Sigmoid colon (tissue), 7 donors: ENCODE measurements around the gene SLC5A12. TPM values are rescaled to one million over a fixed set of nuclear protein-coding genes. Genes with fewer than 3 reads are reported as not detected.

ENCODE experiments used
- DNase-seq: peaks from one replicate; pipeline ENCODE4 v3.0.0-alpha.2; 2019
- H3K27ac ChIP-seq, 4 donors: fragments of 200-600 bp; sonication (generic); one replicate each; pipeline ENCODE4 v1.5.1; 2016 to 2019; ENCODE audit warnings: mild to moderate bottlenecking in 1 of 4
- H3K27me3 ChIP-seq, 3 donors: fragments of 200-600 bp; sonication (generic); one replicate each; pipeline ENCODE4 v1.5.1; 2019; ENCODE audit warnings: mild to moderate bottlenecking in 1 of 3
- H3K36me3 ChIP-seq, 4 donors: fragments of 200-600 bp; sonication (generic); one replicate each; pipeline ENCODE4 v1.5.1; 2016 to 2019
- H3K4me1 ChIP-seq, 4 donors: fragments of 200-600 bp; sonication (generic); one replicate each; pipeline ENCODE4 v1.5.1; 2017 to 2019
- H3K4me3 ChIP-seq, 4 donors: fragments of 200-600 bp; sonication (generic); one replicate each; pipeline ENCODE4 v1.5.1; 2017 to 2019; ENCODE audit warnings: mild to moderate bottlenecking in 2 of 4, moderate library complexity in 1 of 4
- H3K9me3 ChIP-seq, 4 donors: fragments of 200-600 bp in 3 of 4; sonication (generic) in 3 of 4; one replicate each; pipeline versions ENCODE4 v1.5.1 to v1.6.1; 2013 to 2019
- CTCF ChIP-seq, 4 experiments: fragments of 450-650 bp in 3 of 4; fragments of 200-600 bp in 1 of 4; IDR thresholded peaks; one replicate each; pipeline ENCODE4 v1.5.1; 2016 to 2019; ENCODE audit warnings: antibody characterized with exemption in 4 of 4, mild to moderate bottlenecking in 3 of 4, moderate library complexity in 2 of 4
- EP300 ChIP-seq, 4 donors: sonication (generic); formaldehyde crosslinking; IDR thresholded peaks; one replicate each; pipeline ENCODE4 v1.6.1; 2017; ENCODE audit warnings: antibody characterized with exemption in 4 of 4
- POLR2A ChIP-seq, 2 donors: fragments of 450-650 bp; IDR thresholded peaks; one replicate each; pipeline ENCODE4 v1.6.1; 2016; ENCODE audit warnings: antibody characterized with exemption in 2 of 2, mild to moderate bottlenecking in 2 of 2, moderate library complexity in 2 of 2
- POLR2AphosphoS5 ChIP-seq, 4 donors: sonication (generic); formaldehyde crosslinking; IDR thresholded peaks; one replicate each; pipeline ENCODE4 v1.6.1; 2017; ENCODE audit warnings: antibody characterized with exemption in 4 of 4
- WGBS, 2 donors: extraction: QIAGEN DNeasy Blood & Tissue Kit; methylation state at CpG; one replicate each; pipeline ENCODE4 v1.1.7; 2013; 5-methylcytosine and 5-hydroxymethylcytosine counted together
- intact Hi-C: fragments of 100-400 bp; cut with DNase I; formaldehyde crosslinking; loops from one replicate; pipeline ENCODE4 v1.15.1; 2023
- polyA plus RNA-seq, 3 donors: library from polyadenylated mRNA; stranded (reverse); fragments of 200-250 nt; gene quantifications; one replicate each; pipeline ENCODE4 v1.2.3, GENCODE V29; 2013
- total RNA-seq, 4 donors: library from RNA; depleted of rRNA; stranded (reverse); fragments of >200 nt; gene quantifications; one replicate each; pipeline ENCODE4 v1.1.0, GENCODE V29; 2016
- donor health status: healthy with polysubstance abuse.
- donor health status: Bipolar disorder and iron deficiency.
- donor health status: healthy.

The SLC5A12 gene
- total and polyA plus RNA-seq, 7 donors: under 0.01 to 0.23 (median 0.04) TPM; not detected in 3

DNA sequence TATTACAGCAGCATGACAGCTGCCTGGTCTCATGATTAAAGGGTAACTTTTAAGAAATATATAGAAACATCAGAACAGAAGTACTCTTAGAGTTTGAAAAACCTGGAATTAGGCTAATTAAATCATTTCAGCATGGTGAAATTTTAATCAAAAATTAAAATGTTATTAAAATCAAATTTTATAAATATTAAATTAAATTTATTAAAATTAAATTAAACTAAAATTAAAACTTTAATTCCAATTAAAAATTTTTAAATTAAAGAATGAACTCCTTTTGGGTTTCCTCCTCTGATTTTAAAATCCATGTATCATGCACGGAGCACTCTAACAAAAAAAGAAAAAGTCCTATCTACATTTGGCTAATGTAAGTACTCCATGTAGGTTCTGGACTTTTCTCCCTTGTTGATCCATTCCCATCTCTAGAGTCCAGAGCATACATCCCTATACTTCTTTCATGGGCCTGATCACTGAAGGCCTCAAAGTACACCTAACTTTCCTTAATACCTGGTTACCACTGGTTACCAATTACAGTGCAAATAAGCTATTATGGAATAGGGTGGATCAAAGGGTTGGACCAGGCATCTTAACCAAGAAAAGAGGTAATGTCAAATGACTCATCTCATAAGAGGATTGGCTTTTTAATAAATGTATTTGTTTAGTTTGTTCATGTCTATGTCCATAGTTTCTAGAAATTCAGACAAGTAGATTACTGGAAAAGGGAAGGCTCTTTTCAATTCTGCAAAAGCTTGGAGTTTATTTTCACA lies 101.4 kb downstream of the SLC5A12 start:
- TF ChIP-seq POLR2AphosphoS5 (IDR thresholded peaks at IDR 0.05): no peak
- TF ChIP-seq EP300 (IDR thresholded peaks at IDR 0.05): no peak
- TF ChIP-seq CTCF (IDR thresholded peaks at IDR 0.05): no peak
- no peak for TF ChIP-seq POLR2A (IDR thresholded peaks at IDR 0.05)
- Histone ChIP-seq H3K27me3 (no peaks in the 10 kb centered on the region), H3K4me1 (peaks cover 0 to 9% (median 2%) of the 10 kb centered on the region in 4 donors), H3K36me3 (no peaks in the 10 kb centered on the region), H3K27ac (no peak overlapping the region), H3K4me3 (no peak overlapping the region), H3K9me3 (no peaks in the 10 kb centered on the region)
- WGBS, 2 donors: 98% methylated on average over 1 of the region's 1 CpG
- no peak for DNase-seq
- intact Hi-C loops: no loop called here

DNA sequence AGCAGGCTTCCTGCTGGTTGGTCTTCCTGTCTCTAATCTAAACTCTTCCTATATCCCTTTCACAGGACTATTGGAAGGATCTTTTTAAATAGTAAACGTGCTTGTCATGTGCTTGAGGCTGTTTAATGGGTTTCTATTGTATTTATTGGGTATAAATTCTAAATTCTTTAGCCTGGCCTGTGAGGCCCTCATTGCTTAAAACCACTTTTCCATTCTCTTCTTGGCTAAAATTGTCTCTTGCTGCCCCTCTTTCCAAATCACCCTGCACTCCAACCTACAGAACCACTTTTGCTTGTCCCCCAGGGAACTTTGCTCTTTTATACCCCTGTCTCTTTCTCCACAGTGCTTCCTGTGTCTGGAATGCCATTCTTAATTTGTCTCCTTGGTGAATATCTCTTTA lies 103.4 kb downstream of the SLC5A12 start:
- peaks cover 0 to 9% (median 2%) of the 10 kb centered on the region in 4 donors for H3K4me1 ChIP-seq
- intact Hi-C loops: no loop called here
- H3K4me3 ChIP-seq: no peak overlapping the region
- no peak overlapping the region for H3K27ac ChIP-seq
- TF ChIP-seq POLR2A (IDR thresholded peaks at IDR 0.05) (no peak), EP300 (IDR thresholded peaks at IDR 0.05) (no peak)
- WGBS, 2 donors: 25 to 35% methylated on average over 1 of the region's 1 CpG
- no peak for DNase-seq
- H3K36me3 ChIP-seq: no peaks in the 10 kb centered on the region
- H3K27me3 ChIP-seq: no peaks in the 10 kb centered on the region
- peaks cover 0 to 7% (median 0%) of the 10 kb centered on the region in 4 donors for H3K9me3 ChIP-seq

Other genes with a start within 250 kb of the SLC5A12 start
- not detected for gene MUC15, start 149.8 kb downstream of the SLC5A12 start, total RNA-seq
- gene MUC15, start 149.8 kb downstream of the SLC5A12 start, polyA plus RNA-seq: not detected